Aortic smooth muscle cell (primary cell): ENCODE data around the gene KRT40. TPM values are rescaled to one million over a fixed set of nuclear protein-coding genes. Genes with fewer than 3 reads are reported as not detected.

Experiments
- total RNA-seq: library from RNA; depleted of rRNA; stranded (reverse); fragments of >200 nt; gene quantifications from 2 replicates; pipeline ENCODE4 v1.2.3, GENCODE V29; 2014

The KRT40 gene
- not detected in 2 replicates for total RNA-seq

GRCh38 chr17:40984226-40984625 is at the start of gene KRT40:
Gene KRT40, minus strand, starts transcription at chr17:40984326. Its CDS starts 53 bp downstream, at chr17:40984273.

GRCh38 chr17:41029633-41030245 is 45.6 kb upstream of the KRT40 start, which contains the start of gene KRTAP1-4:
Gene KRTAP1-4, minus strand, starts transcription at chr17:41030195. Its CDS starts 117 bp downstream, at chr17:41030078.

GRCh38 chr17:41026715-41027471 is 42.8 kb upstream of the KRT40 start, which contains the start of gene KRTAP1-5:
Gene KRTAP1-5, minus strand, starts transcription at chr17:41027208. Its CDS starts 53 bp downstream, at chr17:41027155.

GRCh38 chr17:41008811-41009210 is 24.7 kb upstream of the KRT40 start, which contains the start of gene KRTAP3-1:
Gene KRTAP3-1, minus strand, starts transcription at chr17:41009128. Its CDS starts 54 bp downstream, at chr17:41009074.

GRCh38 chr17:40999563-40999962 is 15.4 kb upstream of the KRT40 start, which contains the start of gene KRTAP3-2:
Gene KRTAP3-2, minus strand, starts transcription at chr17:40999906. Its CDS starts 53 bp downstream, at chr17:40999853.

GRCh38 chr17:40993839-40994238 is 9.7 kb upstream of the KRT40 start, which contains the start of gene KRTAP3-3:
Gene KRTAP3-3, minus strand, starts transcription at chr17:40994164. Its CDS starts 67 bp downstream, at chr17:40994097.

GRCh38 chr17:40966848-40967247 is 17.3 kb downstream of the KRT40 start, which contains the start of gene KRT39:
Gene KRT39, minus strand, starts transcription at chr17:40966948. Its CDS starts 92 bp downstream, at chr17:40966856.

GRCh38 chr17:40937384-40937819 is 46.7 kb downstream of the KRT40 start, which contains the start of gene KRT23:
Gene KRT23, minus strand, starts transcription at chr17:40937646. Its CDS starts 1,043 bp downstream, at chr17:40936603.

Other genes starting within 250 kb of the KRT40 start
- gene KRT25, start 229.0 kb downstream of the KRT40 start, total RNA-seq, result not detected in 2 replicates
- not detected in 2 replicates for gene KRT26, start 212.1 kb downstream of the KRT40 start, total RNA-seq
- not detected in 2 replicates for gene KRT27, start 201.8 kb downstream of the KRT40 start, total RNA-seq
- gene KRT28, start 184.4 kb downstream of the KRT40 start, total RNA-seq, result not detected in 2 replicates
- 3.0 and 3.8 TPM in 2 replicates for gene KRT10, start 161.7 kb downstream of the KRT40 start, total RNA-seq
- not detected in 2 replicates for gene KRT12, start 117.1 kb downstream of the KRT40 start, total RNA-seq
- not detected in 2 replicates for gene KRT20, start 99.1 kb downstream of the KRT40 start, total RNA-seq
- gene KRT23, start 46.7 kb downstream of the KRT40 start, total RNA-seq, result not detected in 2 replicates
- not detected in 2 replicates for gene KRT39, start 17.4 kb downstream of the KRT40 start, total RNA-seq
- not detected in 2 replicates for gene KRTAP3-3, start 9.8 kb upstream of the KRT40 start, total RNA-seq
- not detected in 2 replicates for gene KRTAP3-2, start 15.6 kb upstream of the KRT40 start, total RNA-seq
- not detected in 2 replicates for gene KRTAP3-1, start 24.8 kb upstream of the KRT40 start, total RNA-seq
- gene KRTAP1-5, start 42.9 kb upstream of the KRT40 start, total RNA-seq, result not detected in 2 replicates
- not detected in 2 replicates for gene KRTAP1-4, start 45.9 kb upstream of the KRT40 start, total RNA-seq
- gene KRTAP1-3, start 50.5 kb upstream of the KRT40 start, total RNA-seq, result not detected in 2 replicates
- gene KRTAP1-1, start 57.1 kb upstream of the KRT40 start, total RNA-seq, result not detected in 2 replicates
- not detected in 2 replicates for gene KRTAP2-1, start 63.0 kb upstream of the KRT40 start, total RNA-seq
- not detected in 2 replicates for gene KRTAP2-2, start 70.9 kb upstream of the KRT40 start, total RNA-seq
- gene KRTAP2-3, start 75.8 kb upstream of the KRT40 start, total RNA-seq, result not detected in 2 replicates
- not detected in 2 replicates for gene KRTAP2-4, start 81.6 kb upstream of the KRT40 start, total RNA-seq
- gene KRTAP4-7, start 99.8 kb upstream of the KRT40 start, total RNA-seq, result not detected in 2 replicates
- gene KRTAP4-8, start 113.8 kb upstream of the KRT40 start, total RNA-seq, result not detected in 2 replicates
- gene KRTAP4-16, start 117.9 kb upstream of the KRT40 start, total RNA-seq, result not detected in 2 replicates
- gene KRTAP4-9, start 121.1 kb upstream of the KRT40 start, total RNA-seq, result not detected in 2 replicates
- not detected in 2 replicates for gene KRTAP4-11, start 134.0 kb upstream of the KRT40 start, total RNA-seq
- not detected in 2 replicates for gene KRTAP4-12, start 139.9 kb upstream of the KRT40 start, total RNA-seq
- gene KRTAP4-6, start 156.2 kb upstream of the KRT40 start, total RNA-seq, result not detected in 2 replicates
- gene KRTAP4-5, start 165.5 kb upstream of the KRT40 start, total RNA-seq, result not detected in 2 replicates
- not detected in 2 replicates for gene KRTAP4-4, start 176.4 kb upstream of the KRT40 start, total RNA-seq
- gene KRTAP4-3, start 183.9 kb upstream of the KRT40 start, total RNA-seq, result not detected in 2 replicates
- gene KRTAP4-2, start 193.9 kb upstream of the KRT40 start, total RNA-seq, result not detected in 2 replicates
- not detected in 2 replicates for gene KRTAP4-1, start 200.6 kb upstream of the KRT40 start, total RNA-seq
- not detected in 2 replicates for gene KRTAP9-1, start 205.6 kb upstream of the KRT40 start, total RNA-seq
- gene KRTAP9-2, start 242.3 kb upstream of the KRT40 start, total RNA-seq, result not detected in 2 replicates
- not detected in 2 replicates for gene KRTAP9-3, start 248.1 kb upstream of the KRT40 start, total RNA-seq